Keratinocyte (primary cell): ENCODE measurements around the gene NDUFS4.

Source experiments
- EZH2 ChIP-seq: IDR thresholded peaks from one replicate; pipeline ENCODE4 v1.6.1; 2012; ENCODE audit warnings: inconsistent platforms, mild to moderate bottlenecking, low read length, moderate library complexity
- TF ChIP-seq, protein P1 (sequence below), 3 experiments: IDR thresholded peaks in 1 of 3; conservative IDR thresholded peaks in 1 of 3; optimal IDR thresholded peaks in 1 of 3; 2 replicates in 2 of 3; 3 replicates in 1 of 3; pipeline versions ENCODE3 to v1.5.1; 2011; ENCODE audit warnings: low read length in 3 of 3, mild to moderate bottlenecking in 3 of 3, moderate library complexity in 2 of 3, control low read depth in 1 of 3, inconsistent platforms in 1 of 3; ENCODE audit not compliant: insufficient read depth in 2 of 3; ENCODE audit errors: extremely low read depth in 1 of 3

DNA sequence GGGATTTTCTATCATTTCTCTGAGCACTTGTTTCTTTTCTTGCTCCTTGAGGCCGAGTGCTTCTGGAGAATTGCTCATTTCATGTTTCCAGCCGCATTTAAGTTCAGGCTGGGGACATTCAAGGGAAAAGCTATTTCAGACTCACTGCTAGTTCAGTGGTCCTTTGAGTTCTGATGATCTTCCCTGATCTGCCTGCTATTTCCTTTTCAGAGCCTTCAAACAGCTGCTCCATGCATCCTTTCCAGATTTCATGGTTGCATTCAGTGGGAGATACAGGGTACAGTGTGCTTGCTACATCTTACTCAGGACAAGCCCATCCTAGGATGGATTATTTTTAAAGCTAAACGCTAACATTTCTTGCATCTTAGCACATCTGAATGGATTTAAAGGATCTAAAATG, 14.7 kb downstream of the NDUFS4 start:
- TF ChIP-seq, protein P1, sequence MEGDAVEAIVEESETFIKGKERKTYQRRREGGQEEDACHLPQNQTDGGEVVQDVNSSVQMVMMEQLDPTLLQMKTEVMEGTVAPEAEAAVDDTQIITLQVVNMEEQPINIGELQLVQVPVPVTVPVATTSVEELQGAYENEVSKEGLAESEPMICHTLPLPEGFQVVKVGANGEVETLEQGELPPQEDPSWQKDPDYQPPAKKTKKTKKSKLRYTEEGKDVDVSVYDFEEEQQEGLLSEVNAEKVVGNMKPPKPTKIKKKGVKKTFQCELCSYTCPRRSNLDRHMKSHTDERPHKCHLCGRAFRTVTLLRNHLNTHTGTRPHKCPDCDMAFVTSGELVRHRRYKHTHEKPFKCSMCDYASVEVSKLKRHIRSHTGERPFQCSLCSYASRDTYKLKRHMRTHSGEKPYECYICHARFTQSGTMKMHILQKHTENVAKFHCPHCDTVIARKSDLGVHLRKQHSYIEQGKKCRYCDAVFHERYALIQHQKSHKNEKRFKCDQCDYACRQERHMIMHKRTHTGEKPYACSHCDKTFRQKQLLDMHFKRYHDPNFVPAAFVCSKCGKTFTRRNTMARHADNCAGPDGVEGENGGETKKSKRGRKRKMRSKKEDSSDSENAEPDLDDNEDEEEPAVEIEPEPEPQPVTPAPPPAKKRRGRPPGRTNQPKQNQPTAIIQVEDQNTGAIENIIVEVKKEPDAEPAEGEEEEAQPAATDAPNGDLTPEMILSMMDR (optimal IDR thresholded peaks at IDR 0.05 in 1 of 3, IDR thresholded peaks at IDR 0.05 in 1 of 3, conservative IDR thresholded peaks at IDR 0.05 in 1 of 3; ENCODE audit: extremely low read depth in 1 of 3, insufficient read depth in 2 of 3, low read length in 3 of 3) = no peak
- no peak for TF ChIP-seq EZH2
